DND-41 (cell line): ENCODE measurements around the gene KLK4.

ENCODE experiments used
- EZH2 ChIP-seq: IDR thresholded peaks from 3 replicates; pipeline ENCODE4 v1.6.1; 2012; ENCODE audit warnings: borderline replicate concordance, low read depth, mild to moderate bottlenecking, moderate library complexity, low read length, inconsistent platforms; ENCODE audit not compliant: severe bottlenecking
- TF ChIP-seq, protein P1 (sequence below): IDR thresholded peaks from 2 replicates; pipeline ENCODE4 v1.5.1; 2012; ENCODE audit warnings: borderline replicate concordance, low read length, moderate library complexity, mild to moderate bottlenecking; ENCODE audit not compliant: poor library complexity, severe bottlenecking; ENCODE audit errors: extremely low read depth

DNA sequence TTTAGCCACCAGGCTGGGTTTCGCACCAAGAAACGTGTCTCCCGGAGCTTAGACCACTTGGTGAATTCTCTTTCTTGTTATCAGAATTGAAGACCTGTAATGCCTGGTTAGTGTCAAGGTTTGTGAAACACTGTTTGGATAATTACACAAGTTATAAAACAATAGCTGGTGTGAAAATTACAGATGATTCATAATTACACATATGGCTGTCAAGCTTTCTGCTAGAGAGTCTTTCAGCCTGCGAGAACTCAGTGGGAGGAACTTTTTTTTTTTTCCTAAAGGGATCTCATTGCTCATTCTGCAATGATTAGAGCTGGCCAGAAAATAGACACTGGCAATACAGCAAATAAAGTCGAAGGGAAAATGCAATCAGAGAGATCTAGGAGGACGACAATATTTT lies 13.4 kb upstream of the KLK4 start:
- TF ChIP-seq, protein P1, sequence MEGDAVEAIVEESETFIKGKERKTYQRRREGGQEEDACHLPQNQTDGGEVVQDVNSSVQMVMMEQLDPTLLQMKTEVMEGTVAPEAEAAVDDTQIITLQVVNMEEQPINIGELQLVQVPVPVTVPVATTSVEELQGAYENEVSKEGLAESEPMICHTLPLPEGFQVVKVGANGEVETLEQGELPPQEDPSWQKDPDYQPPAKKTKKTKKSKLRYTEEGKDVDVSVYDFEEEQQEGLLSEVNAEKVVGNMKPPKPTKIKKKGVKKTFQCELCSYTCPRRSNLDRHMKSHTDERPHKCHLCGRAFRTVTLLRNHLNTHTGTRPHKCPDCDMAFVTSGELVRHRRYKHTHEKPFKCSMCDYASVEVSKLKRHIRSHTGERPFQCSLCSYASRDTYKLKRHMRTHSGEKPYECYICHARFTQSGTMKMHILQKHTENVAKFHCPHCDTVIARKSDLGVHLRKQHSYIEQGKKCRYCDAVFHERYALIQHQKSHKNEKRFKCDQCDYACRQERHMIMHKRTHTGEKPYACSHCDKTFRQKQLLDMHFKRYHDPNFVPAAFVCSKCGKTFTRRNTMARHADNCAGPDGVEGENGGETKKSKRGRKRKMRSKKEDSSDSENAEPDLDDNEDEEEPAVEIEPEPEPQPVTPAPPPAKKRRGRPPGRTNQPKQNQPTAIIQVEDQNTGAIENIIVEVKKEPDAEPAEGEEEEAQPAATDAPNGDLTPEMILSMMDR: no peak
- no peak for TF ChIP-seq EZH2
